Measurements from ENCODE around the gene NSFL1C.

Gene NSFL1C

DNA sequence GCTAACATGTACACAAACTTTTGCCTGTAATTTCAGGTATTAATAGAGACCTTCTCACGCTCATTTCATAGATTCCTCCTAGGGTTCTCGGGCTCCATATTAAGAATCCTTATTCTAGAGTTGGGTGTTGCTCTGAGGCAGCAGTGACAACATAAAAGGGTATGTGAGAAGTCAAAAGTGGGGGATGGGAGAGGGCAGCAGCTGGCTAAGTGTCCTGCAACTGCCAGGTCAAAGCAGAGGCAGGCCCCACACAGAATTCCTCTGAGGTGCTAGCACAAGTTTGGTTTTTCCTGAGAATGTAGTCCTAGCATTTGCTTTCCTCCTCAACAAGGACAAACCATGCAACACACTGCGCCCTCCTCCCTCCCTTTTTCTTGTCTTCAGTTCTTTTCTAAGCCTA lies 4.6 kb downstream of the NSFL1C start:
- H3K4me3 ChIP-seq (ENCODE audit: low read depth, low read length): no peak overlapping the region
- no peak for TF ChIP-seq CTCF (IDR thresholded peaks at IDR 0.05; ENCODE audit: control insufficient read depth, extremely low read depth, insufficient read depth)
- no peak for DNase-seq (ENCODE audit: low read depth)

DNA sequence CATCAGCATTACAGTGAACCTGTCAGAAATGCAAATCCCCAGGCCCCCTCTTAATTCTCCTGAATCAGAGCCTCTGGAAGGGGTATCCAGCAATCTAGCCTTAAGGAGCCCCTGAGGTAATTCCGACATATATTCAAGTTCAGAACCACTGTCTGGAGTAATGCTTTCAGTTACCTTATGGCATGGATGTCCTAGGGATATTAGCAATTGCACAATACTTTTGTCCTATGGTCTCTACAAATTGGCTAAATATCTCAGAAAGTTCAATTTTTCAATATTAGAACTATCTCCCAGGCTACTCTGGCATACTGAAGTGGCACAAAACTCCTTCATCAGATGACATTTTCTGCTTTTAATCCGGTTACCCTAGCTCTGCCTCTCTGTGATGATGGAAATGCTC lies 6.4 kb downstream of the NSFL1C start:
- no peak overlapping the region for H3K4me3 ChIP-seq (ENCODE audit: low read depth, low read length)
- DNase-seq (ENCODE audit: low read depth): no peak
- no peak for TF ChIP-seq CTCF (IDR thresholded peaks at IDR 0.05; ENCODE audit: control insufficient read depth, extremely low read depth, insufficient read depth)

GRCh38 chr20:1457992-1458391 lies 8.7 kb downstream of the NSFL1C start:
- no peak overlapping the region for H3K4me3 ChIP-seq (ENCODE audit: low read depth, low read length)
- no peak for TF ChIP-seq CTCF (IDR thresholded peaks at IDR 0.05; ENCODE audit: control insufficient read depth, extremely low read depth, insufficient read depth)
- no peak for DNase-seq (ENCODE audit: low read depth)

GRCh38 chr20:1456300-1456699 lies 10.3 kb downstream of the NSFL1C start:
- no peak for DNase-seq (ENCODE audit: low read depth)
- no peak for TF ChIP-seq CTCF (IDR thresholded peaks at IDR 0.05; ENCODE audit: control insufficient read depth, extremely low read depth, insufficient read depth)
- no peak overlapping the region for H3K4me3 ChIP-seq (ENCODE audit: low read depth, low read length)

DNA sequence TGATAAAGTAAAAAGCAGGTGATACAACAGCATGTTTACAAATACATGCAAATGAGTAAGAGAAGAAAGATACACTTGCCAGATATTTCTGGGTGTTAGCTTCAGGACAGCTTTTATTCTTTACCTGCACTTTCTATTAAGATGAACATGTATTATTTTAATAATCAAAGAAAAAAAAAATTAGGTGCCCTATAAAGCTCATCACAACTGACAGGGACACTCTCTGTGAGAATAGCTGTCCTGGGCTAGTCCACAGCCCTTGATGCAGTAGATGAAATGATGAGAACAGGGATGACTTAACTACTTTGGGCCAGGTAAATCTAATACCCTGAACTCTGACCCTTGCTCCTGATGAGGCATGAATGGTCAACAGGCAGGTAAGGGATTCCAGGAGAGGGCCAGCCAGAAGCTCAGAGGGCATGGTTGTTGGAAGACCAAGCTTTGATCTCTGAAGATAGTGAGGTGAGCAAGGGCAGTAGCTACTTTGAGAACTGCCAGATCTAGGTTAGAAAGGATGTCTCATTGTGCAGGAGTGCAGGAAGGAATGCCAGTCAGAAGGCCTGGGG lies 15.6 kb downstream of the NSFL1C start:
- H3K4me3 ChIP-seq (ENCODE audit: low read depth, low read length): no peak overlapping the region
- DNase-seq (ENCODE audit: low read depth): no peak
- no peak for TF ChIP-seq CTCF (IDR thresholded peaks at IDR 0.05; ENCODE audit: control insufficient read depth, extremely low read depth, insufficient read depth)

DNA sequence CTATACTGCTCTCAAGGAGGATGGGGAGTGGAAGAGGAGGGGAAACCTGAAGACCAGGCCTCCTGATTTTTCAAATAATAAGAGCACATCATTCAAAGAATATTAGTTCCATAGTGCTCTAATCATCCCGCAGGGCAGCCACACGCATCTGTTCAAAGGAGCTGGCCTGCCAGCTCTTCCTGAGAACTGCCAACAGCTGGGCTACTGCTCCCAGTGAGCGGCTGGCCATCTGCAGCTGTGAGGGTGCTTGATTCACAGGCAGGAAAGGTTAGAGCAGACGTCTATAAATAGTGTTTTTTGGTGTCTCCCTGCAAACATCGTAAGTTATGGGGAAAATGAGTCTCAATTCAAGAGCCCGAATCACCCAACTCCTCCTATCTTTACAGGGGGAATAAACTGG lies 17.3 kb downstream of the NSFL1C start:
- H3K4me3 ChIP-seq (ENCODE audit: low read depth, low read length): no peak overlapping the region
- DNase-seq (ENCODE audit: low read depth): no peak
- no peak for TF ChIP-seq CTCF (IDR thresholded peaks at IDR 0.05; ENCODE audit: control insufficient read depth, extremely low read depth, insufficient read depth)

- TF ChIP-seq CTCF (IDR thresholded peaks at IDR 0.05; ENCODE audit: control insufficient read depth, extremely low read depth, insufficient read depth): no peak
- H3K4me3 ChIP-seq (ENCODE audit: low read depth, low read length): no peak overlapping the region
- DNase-seq (ENCODE audit: low read depth): no peak
Observed at GRCh38 chr20:1448081-1448620, 18.5 kb downstream of the NSFL1C start.
